Measurements from ENCODE around the gene C1QTNF6.
"Not testable (repeated sequence)": the region's sequence is repeated elsewhere in the genome, so short reads cannot be mapped to it uniquely, and the experiment has no call there.

DNA sequence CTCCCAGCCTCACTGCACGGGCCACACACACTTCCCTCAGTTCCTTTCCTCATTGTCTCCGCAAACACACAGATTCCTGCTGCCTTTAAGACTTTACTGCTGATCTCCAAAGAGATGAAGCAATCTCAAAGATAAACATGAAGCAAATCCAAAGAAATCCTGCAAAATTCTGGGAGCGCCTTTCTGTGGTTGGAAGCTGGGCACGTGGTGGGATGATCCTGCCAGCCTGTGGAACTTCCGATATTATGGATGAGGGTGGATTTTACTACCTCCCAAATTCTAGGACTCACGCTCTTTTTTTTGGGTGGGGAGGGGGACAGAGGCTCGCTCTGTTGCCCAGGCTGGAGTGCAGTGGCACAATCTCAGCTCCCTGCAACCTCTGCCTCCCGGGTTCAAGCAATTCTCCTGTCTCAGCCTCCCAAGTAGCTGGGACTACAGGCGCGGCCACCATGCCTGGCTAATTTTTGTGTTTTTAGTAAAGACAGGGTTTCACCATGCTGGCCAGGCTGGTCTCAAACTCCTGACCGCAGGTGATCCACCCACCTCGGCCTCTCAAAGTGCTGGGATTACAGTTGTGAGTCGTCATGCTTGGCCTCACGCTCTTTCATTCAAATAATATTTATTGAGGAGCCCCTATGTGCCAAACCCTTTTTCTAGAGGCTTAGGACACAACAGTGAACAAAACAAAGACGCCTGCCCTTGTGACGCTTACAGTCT is 17.2 kb downstream of the C1QTNF6 start:
- TF ChIP-seq, protein P1, sequence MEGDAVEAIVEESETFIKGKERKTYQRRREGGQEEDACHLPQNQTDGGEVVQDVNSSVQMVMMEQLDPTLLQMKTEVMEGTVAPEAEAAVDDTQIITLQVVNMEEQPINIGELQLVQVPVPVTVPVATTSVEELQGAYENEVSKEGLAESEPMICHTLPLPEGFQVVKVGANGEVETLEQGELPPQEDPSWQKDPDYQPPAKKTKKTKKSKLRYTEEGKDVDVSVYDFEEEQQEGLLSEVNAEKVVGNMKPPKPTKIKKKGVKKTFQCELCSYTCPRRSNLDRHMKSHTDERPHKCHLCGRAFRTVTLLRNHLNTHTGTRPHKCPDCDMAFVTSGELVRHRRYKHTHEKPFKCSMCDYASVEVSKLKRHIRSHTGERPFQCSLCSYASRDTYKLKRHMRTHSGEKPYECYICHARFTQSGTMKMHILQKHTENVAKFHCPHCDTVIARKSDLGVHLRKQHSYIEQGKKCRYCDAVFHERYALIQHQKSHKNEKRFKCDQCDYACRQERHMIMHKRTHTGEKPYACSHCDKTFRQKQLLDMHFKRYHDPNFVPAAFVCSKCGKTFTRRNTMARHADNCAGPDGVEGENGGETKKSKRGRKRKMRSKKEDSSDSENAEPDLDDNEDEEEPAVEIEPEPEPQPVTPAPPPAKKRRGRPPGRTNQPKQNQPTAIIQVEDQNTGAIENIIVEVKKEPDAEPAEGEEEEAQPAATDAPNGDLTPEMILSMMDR (IDR thresholded peaks at IDR 0.05; ENCODE audit: poor library complexity): not testable (repeated sequence)
- not testable (repeated sequence) for TF ChIP-seq EZH2 (IDR thresholded peaks at IDR 0.05; ENCODE audit: borderline replicate concordance)

Data from hepatocyte (in vitro differentiated cells).